Mucosa of rectum (tissue), 2 donors: ENCODE results near the gene EPN2.
"Not testable (repeated sequence)": the region's sequence is repeated elsewhere in the genome, so short reads cannot be mapped to it uniquely, and the experiment has no call there.

Experiments
- H3K27ac ChIP-seq, 2 donors: one replicate each; pipeline ENCODE4 v1.7.0; 2013; ENCODE audit warnings: inconsistent platforms in 2 of 2, low read depth in 2 of 2, low read length in 2 of 2
- H3K27me3 ChIP-seq, 2 donors: one replicate each; pipeline ENCODE4 v1.7.0; 2013; ENCODE audit warnings: low read length in 2 of 2; ENCODE audit not compliant: control insufficient read depth in 2 of 2, insufficient read depth in 2 of 2
- H3K36me3 ChIP-seq, 2 donors: one replicate each; pipeline ENCODE4 v1.7.0; 2013; ENCODE audit warnings: low read length in 2 of 2; ENCODE audit not compliant: control insufficient read depth in 2 of 2, insufficient read depth in 2 of 2
- H3K4me1 ChIP-seq, 2 donors: one replicate each; pipeline ENCODE4 v1.7.0; 2013; ENCODE audit warnings: low read length in 2 of 2, mild to moderate bottlenecking in 1 of 2; ENCODE audit not compliant: control insufficient read depth in 2 of 2, insufficient read depth in 2 of 2
- H3K4me3 ChIP-seq, 2 donors: one replicate each; pipeline ENCODE4 v1.7.0; 2013; ENCODE audit warnings: low read length in 2 of 2
- H3K9ac ChIP-seq, 2 donors: one replicate each; pipeline ENCODE4 v1.7.0; 2013; ENCODE audit warnings: low read length in 2 of 2, low read depth in 1 of 2, mild to moderate bottlenecking in 1 of 2
- H3K9me3 ChIP-seq, 2 donors: one replicate each; pipeline ENCODE4 v1.7.0; 2013; ENCODE audit warnings: low read length in 2 of 2; ENCODE audit not compliant: control insufficient read depth in 2 of 2
- donor health status: healthy.
- donor health status: Normal muscosa, but diverticular disease.

Gene EPN2

DNA sequence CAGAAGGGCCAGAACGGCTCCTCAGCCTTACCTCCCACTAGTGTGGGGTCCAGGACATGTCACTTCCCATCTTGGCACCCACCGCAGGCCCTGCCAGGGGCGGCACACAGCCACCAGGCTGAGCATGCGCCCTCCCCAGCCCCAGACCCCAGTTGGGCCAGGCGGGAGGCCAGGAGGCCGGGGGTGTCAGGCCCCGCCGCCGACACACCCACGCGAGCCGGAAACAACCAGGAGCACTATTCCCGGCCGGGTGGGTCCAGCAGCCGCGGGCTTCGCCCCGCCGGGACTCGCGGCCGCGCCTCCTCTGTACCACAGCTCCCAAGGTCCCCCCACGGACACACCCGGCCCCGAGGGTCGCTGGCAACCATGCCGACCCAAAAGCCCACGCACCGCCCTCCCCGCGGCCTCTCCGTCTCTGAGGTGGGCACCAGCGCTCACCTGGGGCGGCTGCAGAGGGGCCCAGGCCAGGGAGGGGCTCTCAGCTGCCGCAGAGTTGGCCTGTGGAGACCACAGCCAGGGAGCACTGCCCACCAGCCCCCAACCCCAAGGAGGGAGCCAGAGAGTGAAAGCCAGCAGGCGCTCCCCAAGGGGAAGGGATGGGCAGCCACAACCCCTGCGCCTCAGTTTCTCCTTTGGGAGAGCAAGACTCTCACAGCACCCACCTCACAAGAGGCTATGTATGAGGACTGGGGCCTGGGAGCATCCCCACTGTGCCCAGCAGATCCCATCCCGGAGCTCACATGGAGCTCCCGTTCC, 107.3 kb downstream of the EPN2 start:
- Histone ChIP-seq H3K4me1 (peaks cover 0 to 14% of the 10 kb centered on the region in 2 donors), H3K36me3 (no peaks in the 10 kb centered on the region), H3K9ac (no peak overlapping the region), H3K4me3 (no peak overlapping the region), H3K27ac (no peak overlapping the region), H3K27me3 (no peaks in the 10 kb centered on the region), H3K9me3 (no peaks in the 10 kb centered on the region)

GRCh38 chr17:19345067-19345460, 107.9 kb downstream of the EPN2 start:
- Histone ChIP-seq H3K36me3 (no peaks in the 10 kb centered on the region), H3K4me1 (peaks cover 0 to 14% of the 10 kb centered on the region in 2 donors), H3K9ac (no peak overlapping the region), H3K9me3 (no peaks in the 10 kb centered on the region), H3K27ac (no peak overlapping the region), H3K27me3 (no peaks in the 10 kb centered on the region), H3K4me3 (no peak overlapping the region)

GRCh38 chr17:19345486-19346350, 108.6 kb downstream of the EPN2 start:
- Histone ChIP-seq H3K36me3 (no peaks in the 10 kb centered on the region), H3K4me1 (peaks cover 0 to 14% of the 10 kb centered on the region in 2 donors), H3K27me3 (no peaks in the 10 kb centered on the region), H3K9ac (peak overlapping the region in 1 of 2 donors; percentile 11), H3K9me3 (no peaks in the 10 kb centered on the region), H3K27ac (peak overlapping the region; percentile 23 to 26), H3K4me3 (no peak overlapping the region)

DNA sequence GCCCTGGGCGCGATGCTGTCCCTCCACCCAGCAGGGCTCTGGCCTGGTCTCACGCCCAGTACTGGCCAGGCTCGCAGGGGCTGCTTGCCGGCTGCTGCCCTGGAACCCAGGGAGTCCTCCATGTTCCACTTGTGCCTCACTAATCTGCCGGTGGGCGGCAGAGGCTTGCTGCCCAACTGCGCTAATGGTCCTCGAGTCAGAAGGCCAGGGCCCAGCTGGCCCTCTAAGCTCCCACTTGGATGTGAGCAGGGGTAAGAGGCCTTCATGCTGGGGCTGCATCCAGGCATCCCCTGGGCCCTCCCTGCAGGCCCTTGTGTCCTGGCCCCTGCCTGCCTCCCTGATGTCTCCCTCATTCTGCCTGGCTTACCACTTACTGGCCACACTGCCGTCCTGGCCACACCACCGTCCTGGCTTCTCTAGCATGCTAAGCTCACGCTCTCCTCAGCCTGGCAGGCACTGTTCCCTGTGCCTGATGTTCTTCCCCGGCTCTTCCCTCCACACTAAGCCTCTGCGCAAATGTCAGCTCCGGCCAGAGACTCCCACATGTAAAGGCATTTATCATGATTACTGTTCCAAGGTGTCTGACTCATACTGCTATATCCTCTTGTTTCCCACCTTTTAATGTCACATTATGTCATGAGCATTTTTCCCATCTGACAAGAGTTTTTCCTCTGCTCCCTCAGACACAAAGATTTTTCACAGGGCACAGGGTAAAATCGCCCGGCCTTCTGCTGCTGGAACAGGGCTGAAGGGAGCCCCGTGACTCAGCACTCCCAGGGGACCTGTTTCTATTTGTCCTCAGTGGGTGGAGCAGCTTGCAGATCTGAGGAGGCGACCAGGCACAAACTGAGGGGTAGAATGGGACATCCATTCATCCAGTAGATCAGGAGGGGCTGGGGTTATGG, 109.4 kb downstream of the EPN2 start:
- Histone ChIP-seq H3K9me3 (no peaks in the 10 kb centered on the region), H3K27me3 (no peaks in the 10 kb centered on the region), H3K36me3 (no peaks in the 10 kb centered on the region), H3K4me1 (peaks cover 0 to 14% of the 10 kb centered on the region in 2 donors), H3K27ac (peak overlapping the region; percentile 23 to 26), H3K4me3 (no peak overlapping the region), H3K9ac (peak overlapping the region in 1 of 2 donors; percentile 22)

DNA sequence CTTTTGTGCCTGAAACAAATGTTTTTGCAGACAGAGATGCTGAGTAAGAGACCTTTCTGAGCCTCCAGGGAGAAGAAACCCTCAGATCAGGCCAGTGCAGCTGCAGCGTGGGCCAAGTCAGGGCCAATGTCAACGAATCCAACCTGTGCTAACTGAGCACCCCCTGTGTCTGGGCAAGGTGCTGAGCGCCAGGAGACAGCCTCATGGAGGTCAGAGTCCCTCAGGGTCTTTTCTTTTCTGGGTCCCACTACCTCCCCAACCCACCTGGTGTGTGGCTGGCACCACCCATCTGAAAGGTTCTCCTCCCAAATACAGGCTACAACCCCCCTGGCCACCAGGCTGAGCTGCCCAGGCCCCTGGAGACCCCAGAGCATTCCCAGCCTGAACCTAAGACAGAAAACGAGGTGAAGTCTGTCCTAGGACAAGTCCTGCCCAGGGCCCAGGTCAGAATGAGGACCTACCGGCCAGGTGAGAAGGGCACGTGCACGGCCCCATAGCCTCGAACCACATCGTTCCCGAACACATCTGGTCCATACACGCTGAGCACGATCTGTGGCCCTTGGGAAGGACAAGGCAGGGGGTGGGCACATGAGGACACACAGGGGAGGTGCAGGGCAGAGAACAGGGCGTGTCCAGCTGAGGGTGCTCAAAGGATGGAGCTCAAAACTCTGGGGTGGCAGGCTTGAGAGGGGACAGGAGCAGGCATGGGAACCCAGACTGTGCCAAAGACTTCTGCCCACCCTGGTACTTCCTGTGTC, 110.3 kb downstream of the EPN2 start:
- Histone ChIP-seq H3K4me3 (no peak overlapping the region), H3K27ac (peak overlapping the region in 1 of 2 donors; percentile 26), H3K9ac (peak overlapping the region in 1 of 2 donors; percentile 22), H3K4me1 (peaks cover 0 to 14% of the 10 kb centered on the region in 2 donors), H3K9me3 (no peaks in the 10 kb centered on the region), H3K36me3 (no peaks in the 10 kb centered on the region), H3K27me3 (no peaks in the 10 kb centered on the region)

GRCh38 chr17:19348081-19348650, 111.0 kb downstream of the EPN2 start:
- Histone ChIP-seq H3K9ac (peak overlapping the region in 1 of 2 donors; percentile 1), H3K27ac (no peak overlapping the region)

GRCh38 chr17:19348806-19349205, 111.6 kb downstream of the EPN2 start:
- no peak overlapping the region for H3K4me3 ChIP-seq
- H3K36me3 ChIP-seq: no peaks in the 10 kb centered on the region
- no peak overlapping the region for H3K27ac ChIP-seq
- H3K27me3 ChIP-seq: no peaks in the 10 kb centered on the region
- peaks cover 0 to 14% of the 10 kb centered on the region in 2 donors for H3K4me1 ChIP-seq
- no peaks in the 10 kb centered on the region for H3K9me3 ChIP-seq
- no peak overlapping the region for H3K9ac ChIP-seq

More at GRCh38 chr17:19348081-19348650, 111.0 kb downstream of the EPN2 start:
- Histone ChIP-seq H3K4me1 (peaks cover 0 to 14% of the 10 kb centered on the region in 2 donors), H3K9me3 (no peaks in the 10 kb centered on the region), H3K27me3 (no peaks in the 10 kb centered on the region), H3K4me3 (no peak overlapping the region), H3K36me3 (no peaks in the 10 kb centered on the region)

GRCh38 chr17:19353401-19353800, 116.2 kb downstream of the EPN2 start:
- H3K4me3 ChIP-seq, H3K27ac ChIP-seq, H3K9me3 ChIP-seq, H3K27me3 ChIP-seq, H3K9ac ChIP-seq, H3K4me1 ChIP-seq, H3K36me3 ChIP-seq: not testable (repeated sequence)

DNA sequence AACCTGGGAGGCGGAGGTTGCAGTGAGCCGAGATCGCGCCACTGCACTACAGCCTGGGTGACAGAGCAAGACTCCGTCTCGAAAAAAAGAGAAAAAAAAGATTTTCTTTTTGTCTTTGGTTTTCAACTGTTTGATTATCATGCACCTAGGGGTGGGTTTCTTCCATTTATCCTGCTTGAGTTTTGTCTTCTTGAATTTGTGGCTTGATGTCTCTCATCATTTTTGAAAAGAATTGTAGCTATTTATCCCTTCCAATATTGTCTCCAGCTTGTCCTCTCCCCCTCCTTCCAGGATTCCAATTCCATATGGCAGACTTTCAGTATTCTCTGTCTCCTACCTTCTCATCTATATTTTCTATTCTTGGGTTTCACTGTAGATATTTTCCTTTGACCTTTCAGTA, 117.6 kb downstream of the EPN2 start:
- H3K27me3 ChIP-seq: no peaks in the 10 kb centered on the region
- H3K4me3 ChIP-seq: no peak overlapping the region
- no peak overlapping the region for H3K9ac ChIP-seq
- H3K9me3 ChIP-seq: no peaks in the 10 kb centered on the region
- no peaks in the 10 kb centered on the region for H3K4me1 ChIP-seq
- H3K36me3 ChIP-seq: peaks cover 0 to 4% of the 10 kb centered on the region in 2 donors
- H3K27ac ChIP-seq: no peak overlapping the region
